SIG-M5 (cell line): ENCODE measurements around the gene TCP11.

Experiments
- DNase-seq: peaks from one replicate; lab custom pipeline; 2025; lab: John Stamatoyannopoulos, UW

TCP11 gene

DNA sequence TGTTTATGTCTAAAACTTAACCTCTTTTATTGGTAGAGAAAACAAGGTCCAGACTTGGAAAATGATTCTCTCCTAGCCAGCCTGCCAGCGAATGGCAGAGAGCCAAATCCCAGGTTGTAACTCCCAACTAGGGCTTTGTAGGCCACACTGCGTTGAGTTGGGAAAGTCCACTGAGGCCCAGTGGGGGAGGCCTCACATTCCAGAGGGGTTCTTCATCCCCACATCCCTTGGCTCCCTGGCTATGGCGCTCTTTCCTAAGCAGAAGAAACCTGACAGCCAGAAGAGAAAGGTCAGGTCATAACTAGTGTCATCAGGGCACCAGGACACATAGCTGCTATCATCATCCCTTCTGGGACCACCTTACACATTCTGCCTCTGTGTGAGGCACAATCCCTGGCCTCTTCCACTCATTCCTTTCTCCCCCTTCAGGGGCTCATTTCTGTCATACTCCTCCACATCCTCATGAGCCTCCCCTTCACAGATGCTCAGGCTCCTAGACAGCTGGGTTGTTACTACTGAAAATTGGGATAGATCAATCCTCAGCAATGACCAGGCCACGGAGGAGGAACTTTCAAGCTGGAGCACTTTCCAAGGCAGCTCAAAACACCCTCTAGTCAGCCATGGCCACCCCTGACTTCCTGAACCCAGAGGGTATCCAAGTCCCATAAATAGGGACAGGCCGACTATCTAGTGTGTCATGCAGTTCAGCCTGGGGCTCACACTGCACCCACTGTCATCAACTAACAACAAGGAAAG lies 48.6 kb downstream of the TCP11 start:
- DNase-seq, result no peak

GRCh38 chr6:35091346-35092083 lies 49.6 kb downstream of the TCP11 start:
- DNase-seq, result no peak

- DNase-seq, result no peak
Observed at GRCh38 chr6:35090734-35091133, 50.4 kb downstream of the TCP11 start.

DNA sequence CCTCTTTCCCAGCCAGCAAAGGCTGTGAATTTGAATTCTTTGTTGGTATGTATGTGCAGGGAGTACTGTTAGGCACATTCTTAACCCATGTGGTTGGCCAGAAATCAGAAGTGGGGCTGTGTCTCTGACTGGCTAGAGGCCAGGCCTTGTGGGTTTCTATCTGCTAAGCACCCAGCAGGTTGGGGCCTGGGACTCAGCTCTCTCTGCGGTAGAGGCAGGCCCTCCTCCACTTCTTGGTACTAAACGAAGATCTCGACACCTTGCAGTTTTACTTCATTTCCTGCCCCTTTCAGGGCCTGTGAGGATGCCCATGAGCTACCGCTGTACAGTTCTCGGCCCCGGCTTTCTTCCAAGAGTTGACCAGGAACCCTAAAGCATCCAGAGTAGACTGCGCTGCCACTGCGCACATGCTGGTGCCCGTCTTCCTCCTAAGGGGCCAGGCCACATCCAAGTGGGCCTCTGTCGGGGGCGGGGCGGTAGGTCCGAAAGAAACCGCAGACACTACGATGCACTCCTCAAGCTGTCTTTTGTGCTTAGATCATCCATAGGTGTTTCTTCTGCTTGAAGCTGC lies 51.1 kb downstream of the TCP11 start:
- DNase-seq, result no peak

DNA sequence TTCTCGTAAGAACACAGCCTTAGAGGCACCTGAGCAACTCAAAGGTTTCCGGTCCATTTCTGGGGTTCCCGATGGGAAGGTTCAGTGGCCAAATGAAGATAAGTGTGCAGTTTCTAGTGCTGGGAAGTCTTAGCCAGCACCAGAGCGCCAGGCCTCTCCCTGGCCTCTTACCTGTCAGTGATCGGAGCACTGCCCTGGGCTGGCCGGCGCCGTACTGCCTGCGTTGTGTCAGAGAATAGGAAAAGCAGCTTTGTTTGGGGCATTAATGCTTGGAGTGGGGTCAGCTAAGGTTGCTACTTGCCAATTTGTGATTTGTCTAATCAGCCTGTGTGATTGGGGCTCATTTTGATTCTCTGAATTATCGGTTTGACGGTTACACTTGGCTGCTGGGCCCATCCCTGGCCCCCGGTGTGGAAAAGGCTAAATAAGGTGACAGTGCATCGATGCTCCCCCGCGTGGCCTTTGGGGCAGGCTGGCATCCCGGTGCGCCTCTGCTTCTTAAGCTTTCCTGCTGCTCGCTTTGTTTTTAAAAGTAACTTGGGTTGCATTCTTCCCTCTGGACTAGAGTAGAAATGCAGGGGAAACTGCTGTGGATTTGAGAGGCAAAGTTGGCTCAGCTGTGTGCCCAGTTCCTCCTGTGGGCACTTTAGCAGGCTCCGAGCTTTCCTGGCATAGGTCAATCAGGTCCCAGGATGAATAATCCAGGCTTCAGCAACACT lies 51.8 kb downstream of the TCP11 start:
- DNase-seq, result no peak

DNA sequence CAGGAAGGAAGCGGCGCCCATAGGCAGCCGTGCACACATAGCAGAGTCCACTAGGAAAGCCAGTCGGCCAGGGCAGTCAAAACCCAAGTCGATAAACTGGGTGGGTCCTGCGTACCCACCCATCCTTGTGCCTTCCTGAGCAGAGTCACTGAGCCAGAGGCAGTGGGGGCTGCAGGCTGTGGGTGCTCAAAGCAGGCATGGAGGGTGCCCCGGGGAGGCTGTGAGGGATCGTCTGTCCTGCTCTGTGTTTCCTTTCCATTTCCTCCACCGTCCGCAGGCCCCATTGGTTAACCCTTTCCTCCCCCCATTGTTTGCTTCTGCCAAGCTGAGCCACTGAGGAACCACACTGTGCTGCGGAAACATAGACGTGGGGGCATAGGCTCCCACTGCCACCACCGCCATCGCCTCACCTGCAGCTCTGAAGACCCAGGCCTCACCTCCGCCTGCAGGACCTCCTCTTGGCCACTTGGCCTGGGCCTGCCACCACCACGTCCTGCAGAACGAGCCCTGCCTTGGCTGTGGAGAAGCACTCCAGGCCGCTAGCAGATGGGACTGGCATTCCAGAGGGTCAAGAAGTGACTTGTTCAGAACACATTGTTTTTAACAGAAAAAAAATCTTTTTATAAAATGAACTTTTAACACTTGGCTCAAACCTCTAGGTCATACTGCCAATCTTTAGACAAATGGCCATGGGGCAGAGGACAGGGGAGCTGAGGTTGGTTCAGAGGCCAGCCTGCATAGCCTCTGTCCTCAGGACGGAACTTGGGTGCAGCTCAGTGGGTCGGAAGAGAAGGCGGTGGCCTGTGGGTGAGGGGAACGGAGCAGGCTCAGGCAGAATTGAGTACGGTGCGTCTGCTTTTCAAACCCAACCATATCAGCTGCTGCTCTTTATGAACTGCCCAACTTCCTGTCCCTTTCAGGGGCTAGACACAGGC lies 52.6 kb downstream of the TCP11 start:
- no peak for DNase-seq

- DNase-seq, result no peak
Observed at GRCh38 chr6:35087361-35088280, 53.5 kb downstream of the TCP11 start.

DNA sequence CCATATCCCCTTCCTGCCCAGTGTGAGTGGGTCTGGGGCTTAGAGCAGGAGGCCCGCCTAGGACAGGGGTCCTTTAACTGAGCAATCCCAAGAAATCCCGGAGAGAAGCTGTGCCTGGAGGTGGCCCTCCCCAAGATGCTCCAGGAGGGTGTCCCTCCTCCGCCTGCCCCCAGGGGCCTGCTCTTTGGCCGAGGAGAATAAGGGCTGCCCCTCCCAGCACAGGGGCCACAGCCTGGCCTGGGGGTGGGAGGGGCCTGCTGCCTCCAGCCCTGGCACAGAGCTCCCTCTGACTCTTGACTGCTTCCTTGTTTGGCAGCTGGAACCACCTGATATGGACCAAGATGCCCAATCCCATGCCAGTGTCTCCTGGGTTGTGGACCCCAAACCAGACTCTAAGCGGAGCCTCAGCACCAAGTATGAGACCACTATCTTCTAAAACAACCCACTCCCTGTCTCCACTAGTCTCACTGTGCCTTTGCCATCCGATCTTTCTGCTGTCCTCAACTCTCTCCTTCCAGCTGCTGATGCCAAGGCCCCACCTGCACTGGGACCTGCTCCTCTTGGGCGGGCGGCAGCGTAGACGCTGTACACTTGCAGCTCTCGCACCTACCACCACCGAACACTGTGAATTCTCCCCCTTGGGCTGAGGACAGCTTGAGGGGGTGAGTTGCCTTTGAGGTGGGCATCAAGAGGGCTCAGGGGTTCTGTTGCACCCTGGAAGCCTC lies 54.3 kb downstream of the TCP11 start:
- no peak for DNase-seq

DNA sequence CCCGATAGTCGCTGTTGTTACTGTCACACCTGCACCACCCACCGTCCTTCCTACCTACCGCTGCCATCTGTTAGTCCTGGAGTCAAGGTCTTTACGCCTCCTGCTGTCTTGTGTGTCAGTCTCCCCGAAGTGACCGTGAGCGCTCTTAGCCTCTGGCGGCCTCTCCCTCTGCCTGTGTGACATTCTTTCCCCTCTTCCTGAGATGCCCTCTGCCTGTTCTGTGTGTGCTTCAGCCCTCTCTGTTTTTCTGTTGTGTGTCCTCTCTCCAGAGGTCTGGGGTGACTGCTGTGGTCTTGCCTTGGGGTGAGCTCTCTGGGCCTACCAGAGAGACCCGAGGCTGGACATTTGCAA lies 54.9 kb downstream of the TCP11 start:
- DNase-seq, result no peak

DNA sequence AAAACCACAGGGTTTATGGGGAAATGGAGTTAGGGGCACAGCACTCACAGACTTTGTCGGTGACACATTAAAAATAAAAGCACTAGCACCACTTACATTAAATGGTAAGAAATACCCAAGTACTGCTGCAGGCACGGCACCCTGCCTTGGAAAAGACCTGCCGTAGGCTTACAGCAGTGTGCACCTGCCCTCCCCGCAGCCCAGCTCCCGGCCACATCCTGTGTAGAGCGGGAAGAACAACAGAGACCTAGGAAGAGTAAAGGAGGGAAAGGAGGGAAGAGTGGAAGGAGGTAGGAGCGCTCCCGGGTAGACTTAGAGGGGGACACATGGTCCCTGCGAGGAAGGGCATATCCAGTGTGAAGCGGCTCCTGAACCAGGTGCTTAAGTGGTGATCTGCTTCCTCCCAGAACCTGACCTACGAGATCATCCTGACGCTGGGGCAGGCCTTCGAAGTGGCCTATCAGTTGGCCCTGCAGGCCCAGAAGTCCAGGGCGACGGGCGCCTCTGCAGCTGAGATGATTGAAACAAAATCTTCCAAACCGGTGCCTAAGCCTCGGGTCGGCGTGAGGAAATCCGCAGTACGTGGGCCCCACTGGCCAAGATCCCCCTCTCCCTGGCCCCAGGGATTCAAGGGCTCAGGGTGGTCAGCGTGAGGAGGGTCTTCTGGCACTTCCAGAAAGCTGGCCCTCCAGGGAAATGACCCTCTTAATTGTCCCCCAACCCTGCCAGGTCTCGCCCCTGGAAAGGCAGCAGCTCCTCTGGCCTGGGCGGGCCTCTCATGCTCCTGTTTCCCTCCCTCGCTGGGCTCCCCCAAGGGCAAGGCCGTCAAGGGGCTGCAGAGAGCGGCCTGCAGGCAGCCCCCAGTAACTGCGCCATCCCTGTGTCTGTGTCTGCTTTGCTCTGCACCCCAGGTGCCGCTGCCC lies 55.5 kb downstream of the TCP11 start:
- no peak for DNase-seq

GRCh38 chr6:35084511-35085203 lies 56.5 kb downstream of the TCP11 start:
- DNase-seq, result no peak

DNA sequence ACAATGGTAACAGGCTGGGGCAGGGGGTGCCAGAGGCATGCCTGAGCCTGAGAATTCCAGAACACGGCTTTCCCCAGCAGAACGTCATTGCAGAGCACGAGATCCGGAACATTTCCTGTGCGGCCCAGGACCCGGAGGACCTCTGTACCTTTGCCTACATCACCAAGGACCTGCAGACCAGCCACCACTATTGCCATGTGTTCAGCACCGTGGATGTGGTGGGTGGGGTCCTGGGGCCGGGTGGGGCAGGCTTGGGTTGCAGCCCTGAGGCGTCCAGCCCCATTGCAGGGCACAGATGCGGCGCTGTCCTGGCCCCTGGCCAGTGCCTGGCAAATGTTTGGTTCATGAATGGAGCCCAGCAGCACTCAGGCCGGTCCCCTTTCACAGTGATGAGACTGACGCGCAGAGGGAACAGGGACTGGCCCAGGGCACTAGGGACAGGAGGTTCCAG lies 57.1 kb downstream of the TCP11 start:
- no peak for DNase-seq

DNA sequence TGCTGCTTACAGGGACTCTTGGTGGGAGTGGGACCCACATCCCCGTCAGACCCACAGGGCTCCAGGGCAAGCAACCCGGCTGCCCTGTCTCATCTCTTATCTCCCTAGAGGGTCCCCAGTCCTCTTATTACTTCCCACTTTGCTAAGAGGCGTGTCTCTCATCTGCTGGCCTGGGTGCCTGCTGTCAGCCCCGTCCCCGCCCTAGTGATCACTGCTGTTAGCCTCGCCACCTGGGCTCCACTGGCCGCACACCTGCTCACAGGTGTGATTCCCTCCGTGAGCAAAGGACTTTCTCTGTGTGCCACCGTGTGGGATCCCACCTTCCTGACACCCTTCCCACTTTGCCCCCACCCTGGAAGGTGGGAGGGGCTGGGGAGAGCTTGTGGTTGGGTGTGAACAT lies 57.6 kb downstream of the TCP11 start:
- DNase-seq, result no peak

GRCh38 chr6:35082733-35083403 lies 58.3 kb downstream of the TCP11 start:
- no peak for DNase-seq

GRCh38 chr6:35082046-35082732 lies 59.0 kb downstream of the TCP11 start:
- DNase-seq, result no peak

DNA sequence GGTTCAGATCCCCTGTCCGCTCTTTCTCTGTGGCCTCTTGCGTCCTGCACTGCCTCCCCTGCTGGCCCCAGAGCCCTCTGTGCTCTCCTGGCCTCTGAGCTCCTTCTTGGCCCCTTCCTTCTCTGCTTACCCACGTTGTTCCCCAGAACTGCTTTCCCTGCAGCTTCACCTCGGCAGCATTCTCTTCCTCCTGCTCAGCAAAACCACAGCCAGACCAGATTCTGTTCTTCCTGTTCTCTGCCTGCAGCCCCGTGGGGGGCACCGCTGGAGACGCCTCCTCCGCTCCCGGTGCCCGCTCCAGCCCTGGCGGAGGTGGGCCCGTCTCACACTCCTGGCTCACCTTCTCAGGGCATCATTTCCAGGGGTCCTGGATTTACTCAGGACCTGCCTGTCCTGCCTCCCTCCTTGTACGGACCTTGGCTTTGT lies 59.7 kb downstream of the TCP11 start:
- peak; percentile 15 for DNase-seq
